HEK293 (cell line): ENCODE results near the gene LYPD5.

Experiments used
- CTCF ChIP-seq: fragments of 450-650 bp; formaldehyde crosslinking; IDR thresholded peaks from 2 replicates; pipeline ENCODE4 v1.5.1; 2016; ENCODE audit warnings: missing biosample characterization, missing genetic modification characterization
- HOXC10 ChIP-seq: sonication (generic); formaldehyde crosslinking; IDR thresholded peaks from 2 replicates; pipeline ENCODE4 v1.8.1; 2023; ENCODE audit warnings: mild to moderate bottlenecking, missing genetic modification reagents
- KLF1 ChIP-seq: fragments of 450-650 bp; formaldehyde crosslinking; IDR thresholded peaks from 2 replicates; pipeline ENCODE4 v1.5.1; 2016; ENCODE audit warnings: missing biosample characterization, missing genetic modification characterization
- YY1 ChIP-seq: fragments of 450-650 bp; formaldehyde crosslinking; IDR thresholded peaks from 2 replicates; pipeline ENCODE4 v1.5.1; 2018; ENCODE audit warnings: missing biosample characterization, missing genetic modification characterization
- ZBTB20 ChIP-seq: fragments of 450-650 bp; formaldehyde crosslinking; IDR thresholded peaks from 2 replicates; pipeline ENCODE4 v1.5.1; 2016; ENCODE audit warnings: missing biosample characterization, missing genetic modification characterization
- ZNF423 ChIP-seq: fragments of 450-650 bp; formaldehyde crosslinking; IDR thresholded peaks from 2 replicates; pipeline ENCODE4 v1.5.1; 2016; ENCODE audit warnings: missing biosample characterization, missing genetic modification characterization
- ZNF830 ChIP-seq: fragments of 450-650 bp; IDR thresholded peaks from 2 replicates; pipeline ENCODE4 v1.5.0; 2018; ENCODE audit warnings: missing biosample characterization, missing genetic modification characterization, low read depth, mild to moderate bottlenecking, moderate library complexity
- ZSCAN16 ChIP-seq: fragments of 450-650 bp; formaldehyde crosslinking; IDR thresholded peaks from 2 replicates; pipeline ENCODE4 v1.5.1; 2016; ENCODE audit warnings: missing biosample characterization, missing genetic modification characterization

- TF ChIP-seq CTCF (tag by site-specific recombination) (no peak), ZNF423 (no peak), ZNF830 (tag by site-specific recombination) (no peak), ZBTB20 (no peak), KLF1 (tag by site-specific recombination) (peak; percentile 54; the same call in 1 of the 2 replicates), HOXC10 (CRISPR knock-in tag) (no peak), YY1 (tag by site-specific recombination) (no peak), ZSCAN16 (tag by site-specific recombination) (no peak)
These were observed 17.8 kb downstream of the LYPD5 start for GRCh38 chr19:43784241-43784980.
